GM12878 (cell line): ENCODE measurements around the gene TRPM8. TPM values are rescaled to one million over a fixed set of nuclear protein-coding genes. Genes with fewer than 3 reads are reported as not detected.

Experiments
- ATAC-seq: fragments of 200-7000 bp; cut with Tn5 transposase; 3 replicates; pipeline ENCODE4 v1.9.1; 2020; ENCODE audit warnings: mild to moderate bottlenecking, moderate library complexity
- BruUV-seq: library from RNA; stranded (reverse); fragments of 400-500 nt; replicated peaks from 2 replicates; lab custom pipeline; 2021; lab: Mats Ljungman, UMichigan
- CTCF ChIA-PET: fragments of 300-600 bp; sonication (Branson Sonifier 250); formaldehyde crosslinking; extraction: SDS; loops from one replicate; lab custom pipeline; 2021; ENCODE audit warnings: inconsistent platforms; lab: Yijun Ruan, JAX
- POLR2A ChIA-PET: fragments of 350-600 bp; formaldehyde crosslinking; extraction: SDS; loops from one replicate; lab custom pipeline; 2021; ENCODE audit warnings: inconsistent platforms; lab: Charles Lee
- RAD21 ChIA-PET: fragments of 300-600 bp; sonication (Branson Sonifier 250); formaldehyde crosslinking; loops from one replicate; lab custom pipeline; 2023; ENCODE audit warnings: antibody characterized with exemption; ENCODE audit not compliant: unreplicated experiment; lab: Charles Lee
- SMC1A ChIA-PET: fragments of 300-600 bp; sonication (Branson Sonifier 250); formaldehyde crosslinking; loops from one replicate; lab custom pipeline; 2023; ENCODE audit not compliant: unreplicated experiment, uncharacterized antibody; lab: Charles Lee
- DNase-seq: peaks from one replicate; pipeline ENCODE4 v3.0.0-alpha.2; 2011; ENCODE audit warnings: low read depth, low spot score
- FAIRE-seq: peaks from 3 replicates; lab custom pipeline; 2011; peaks lifted over from hg19 to GRCh38; lab: Jason Lieb, UNC
- H2AFZ ChIP-seq: 2 replicates; pipeline ENCODE4 v1.6.0; 2011; ENCODE audit warnings: low read depth, low read length, control low read depth; ENCODE audit not compliant: control insufficient read depth
- H3K27ac ChIP-seq: 2 replicates; pipeline ENCODE4 v1.5.1; 2011; ENCODE audit warnings: control low read depth; ENCODE audit not compliant: control insufficient read depth, insufficient read depth
- H3K27me3 ChIP-seq, 2 experiments: replicated peaks in 1 of 2; 2 replicates each; pipeline versions ENCODE4 v1.6.0 to v1.6.1; 2011; ENCODE audit warnings: low read length in 1 of 2; ENCODE audit not compliant: control insufficient read depth in 2 of 2, insufficient read depth in 2 of 2
- H3K36me3 ChIP-seq, 2 experiments: 2 replicates each; pipeline ENCODE4 v1.5.1; 2011; ENCODE audit warnings: low read length in 1 of 2; ENCODE audit not compliant: control insufficient read depth in 2 of 2, insufficient read depth in 2 of 2
- H3K4me1 ChIP-seq: 2 replicates; pipeline ENCODE4 v1.6.1; 2011; ENCODE audit warnings: mild to moderate bottlenecking, low read length, moderate library complexity, mixed read lengths; ENCODE audit not compliant: control insufficient read depth, insufficient read depth
- H3K4me2 ChIP-seq: 2 replicates; pipeline ENCODE4 v1.6.0; 2011; ENCODE audit warnings: control low read depth; ENCODE audit not compliant: control insufficient read depth, insufficient read depth
- H3K4me3 ChIP-seq: fragments of 200-600 bp; sonication (generic); 2 replicates; pipeline ENCODE4 v1.5.1; 2016
- H3K79me2 ChIP-seq: 2 replicates; pipeline ENCODE4 v1.6.0; 2011; ENCODE audit warnings: low read length; ENCODE audit not compliant: control insufficient read depth, insufficient read depth
- H3K9ac ChIP-seq: 2 replicates; pipeline ENCODE4 v1.8.0; 2011; ENCODE audit warnings: low read length, control low read depth, mixed read lengths; ENCODE audit not compliant: control insufficient read depth, insufficient read depth
- H3K9me3 ChIP-seq: replicated peaks from 3 replicates; pipeline ENCODE4 v1.5.1; 2011; ENCODE audit warnings: mild to moderate bottlenecking, low read length; ENCODE audit not compliant: control insufficient read depth, insufficient read depth
- H4K20me1 ChIP-seq: 2 replicates; pipeline ENCODE4 v1.6.0; 2011; ENCODE audit not compliant: control insufficient read depth, insufficient read depth
- BRCA1 ChIP-seq: IDR thresholded peaks from 2 replicates; pipeline ENCODE4 v1.6.1; 2011; ENCODE audit warnings: low read depth, low read length, improper control_type of control experiment
- MEF2A ChIP-seq: IDR thresholded peaks from 2 replicates; pipeline ENCODE4 v1.6.1; 2011; ENCODE audit warnings: low read depth, mild to moderate bottlenecking, low read length, moderate library complexity; ENCODE audit not compliant: insufficient read depth
- PAX8 ChIP-seq: fragments of 450-650 bp; IDR thresholded peaks from 2 replicates; pipeline ENCODE4 v1.6.1; 2017; ENCODE audit warnings: mild to moderate bottlenecking, moderate library complexity
- RAD21 ChIP-seq: IDR thresholded peaks from 2 replicates; pipeline ENCODE4 v1.6.1; 2011; ENCODE audit warnings: mild to moderate bottlenecking, low read depth, low read length, moderate library complexity; ENCODE audit not compliant: insufficient read depth
- SMC3 ChIP-seq: IDR thresholded peaks from 2 replicates; pipeline ENCODE4 v1.6.1; 2011; ENCODE audit warnings: low read length, improper control_type of control experiment, borderline replicate concordance
- SUPT20H ChIP-seq: IDR thresholded peaks from 2 replicates; pipeline ENCODE4 v1.6.1; 2011; ENCODE audit warnings: low read depth, mild to moderate bottlenecking, low read length, moderate library complexity, borderline replicate concordance; ENCODE audit not compliant: control insufficient read depth
- WGBS: methylation state at CpG from one replicate; pipeline ENCODE4 v1.1.6; 2016; ENCODE audit warnings: low lambda C conversion rate; ENCODE audit not compliant: insufficient replicate concordance, insufficient coverage; ENCODE audit errors: missing lambda C conversion rate; 5-methylcytosine and 5-hydroxymethylcytosine counted together
- in situ Hi-C: fragments of 300-500 bp; cut with MboI; formaldehyde crosslinking; loops from 9 replicates; pipeline ENCODE4 v1.14.3; 2018; ENCODE audit warnings: mixed read lengths
- intact Hi-C: fragments of 100-400 bp; cut with micrococcal nuclease; formaldehyde crosslinking; loops from one replicate; pipeline ENCODE4 v1.14.2; 2022; ENCODE audit not compliant: unreplicated experiment
- polyA plus RNA-seq, 11 experiments: library from polyadenylated mRNA; depleted of rRNA in 4 of 11; unstranded in 6 of 11; stranded (reverse) in 5 of 11; fragments of >200 nt; fragmentation: Nextera tagmentation in 4 of 11; fragmentation: Illumina TruSeq in 1 of 11; extraction: Ambion mirVana in 4 of 11; extraction: Trizol in 1 of 11; gene quantifications; 1 replicate in 1 of 11; 2 replicates in 10 of 11; pipeline versions ENCODE4 v1.2.1 to v1.2.3, GENCODE V29; 2011 to 2016; ENCODE audit warnings: inconsistent platforms in 2 of 11, missing spikeins in 2 of 11, low read depth in 1 of 11
- total RNA-seq, 4 experiments: library from RNA; depleted of rRNA in 3 of 4; stranded (reverse); fragments of >200 nt in 3 of 4; fragmentation: Illumina TruSeq in 1 of 4; extraction: Trizol in 1 of 4; gene quantifications; 2 replicates each; pipeline versions ENCODE4 v1.2.1 to v1.2.3, GENCODE V29; 2013 to 2021
- TF ChIP-seq, protein P1 (sequence below): fragments of 450-650 bp; IDR thresholded peaks from 2 replicates; pipeline ENCODE4 v1.6.1; 2017; ENCODE audit warnings: borderline replicate concordance
- TF ChIP-seq, protein P2 (sequence below): fragments of 450-650 bp; IDR thresholded peaks from 2 replicates; pipeline ENCODE4 v1.6.1; 2017; ENCODE audit warnings: mild to moderate bottlenecking, low read depth, inconsistent platforms; ENCODE audit not compliant: poor library complexity, severe bottlenecking
- TF ChIP-seq, protein P3 (sequence below): fragments of 450-650 bp; IDR thresholded peaks from 2 replicates; pipeline ENCODE4 v1.6.1; 2014; ENCODE audit warnings: mild to moderate bottlenecking
- TF ChIP-seq, protein P4 (sequence below), 3 experiments: IDR thresholded peaks in 2 of 3; conservative IDR thresholded peaks in 1 of 3; 2 replicates each; pipeline ENCODE4 v1.5.1; 2011; ENCODE audit warnings: low read depth in 3 of 3, low read length in 3 of 3, mild to moderate bottlenecking in 3 of 3, control low read depth in 2 of 3, moderate library complexity in 2 of 3, inconsistent platforms in 1 of 3, mixed read lengths in 1 of 3; ENCODE audit not compliant: control insufficient read depth in 2 of 3, insufficient read depth in 1 of 3; ENCODE audit errors: extremely low read depth in 1 of 3

TRPM8 gene
- total and polyA plus RNA-seq, 10 of the 15 experiments (the other 5 are each of a cell fraction or from before 2014, with no cell fraction given): 3.9 TPM; not detected in 9

DNA sequence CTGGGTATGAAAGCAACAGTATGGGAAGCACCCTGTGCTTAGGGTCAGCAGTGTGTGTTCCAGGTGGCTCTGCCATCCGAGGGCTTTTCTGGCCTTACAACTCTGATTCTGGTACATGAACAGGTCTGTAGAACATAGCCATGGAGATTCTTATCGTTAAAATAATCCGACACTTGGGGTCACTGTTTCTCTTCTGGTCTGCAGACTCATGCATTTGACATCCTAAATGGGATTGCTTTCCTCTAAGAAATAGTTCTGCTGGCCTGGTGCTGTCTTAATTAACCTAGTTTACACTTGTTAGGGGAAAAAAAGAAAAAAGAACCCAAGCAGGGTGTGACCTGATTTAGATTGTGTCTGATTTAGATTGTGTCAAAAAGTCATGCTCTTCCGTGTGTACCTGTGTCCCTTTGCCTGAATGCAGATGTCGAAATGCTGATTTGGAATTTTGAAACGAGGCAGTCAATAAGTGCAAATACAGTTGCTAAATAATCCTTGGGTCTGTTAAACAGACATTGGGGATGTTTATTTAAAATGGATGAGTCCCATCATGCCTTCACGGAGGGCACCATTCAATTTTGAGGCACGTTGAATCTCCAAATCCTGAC, 59.6 kb downstream of the TRPM8 start:
- Histone ChIP-seq H3K9ac (no peak overlapping the region), H3K27me3 (no peaks in the 10 kb centered on the region; a peak in 1 of 4 replicates), H3K4me1 (no peaks in the 10 kb centered on the region), H3K4me2 (no peak overlapping the region), H3K79me2 (no peaks in the 10 kb centered on the region), H3K4me3 (no peak overlapping the region), H3K36me3 (no peaks in the 10 kb centered on the region), H2AFZ (no peak overlapping the region), H3K9me3 (no peaks in the 10 kb centered on the region), H4K20me1 (peaks cover 4% of the 10 kb centered on the region; the same call in 1 of the 2 replicates), H3K27ac (no peak overlapping the region)
- intact Hi-C loops: loop anchor here (1.0 kb wide), 3 partner anchors 159 to 569 kb away; no protein-coding TSS in a partner anchor
- ChIA-PET SMC1A (no interaction called here), RAD21 (interaction anchor here (0.8 kb wide), 1 partner anchor 524 kb away, joined by 3 read pairs; no protein-coding TSS in a partner anchor), CTCF (no interaction called here), POLR2A (no interaction called here)
- WGBS: 43% methylated on average over 8 of the region's 8 CpGs
- TF ChIP-seq, protein P1, sequence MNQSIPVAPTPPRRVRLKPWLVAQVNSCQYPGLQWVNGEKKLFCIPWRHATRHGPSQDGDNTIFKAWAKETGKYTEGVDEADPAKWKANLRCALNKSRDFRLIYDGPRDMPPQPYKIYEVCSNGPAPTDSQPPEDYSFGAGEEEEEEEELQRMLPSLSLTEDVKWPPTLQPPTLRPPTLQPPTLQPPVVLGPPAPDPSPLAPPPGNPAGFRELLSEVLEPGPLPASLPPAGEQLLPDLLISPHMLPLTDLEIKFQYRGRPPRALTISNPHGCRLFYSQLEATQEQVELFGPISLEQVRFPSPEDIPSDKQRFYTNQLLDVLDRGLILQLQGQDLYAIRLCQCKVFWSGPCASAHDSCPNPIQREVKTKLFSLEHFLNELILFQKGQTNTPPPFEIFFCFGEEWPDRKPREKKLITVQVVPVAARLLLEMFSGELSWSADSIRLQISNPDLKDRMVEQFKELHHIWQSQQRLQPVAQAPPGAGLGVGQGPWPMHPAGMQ: no peak
- TF ChIP-seq, protein P2, sequence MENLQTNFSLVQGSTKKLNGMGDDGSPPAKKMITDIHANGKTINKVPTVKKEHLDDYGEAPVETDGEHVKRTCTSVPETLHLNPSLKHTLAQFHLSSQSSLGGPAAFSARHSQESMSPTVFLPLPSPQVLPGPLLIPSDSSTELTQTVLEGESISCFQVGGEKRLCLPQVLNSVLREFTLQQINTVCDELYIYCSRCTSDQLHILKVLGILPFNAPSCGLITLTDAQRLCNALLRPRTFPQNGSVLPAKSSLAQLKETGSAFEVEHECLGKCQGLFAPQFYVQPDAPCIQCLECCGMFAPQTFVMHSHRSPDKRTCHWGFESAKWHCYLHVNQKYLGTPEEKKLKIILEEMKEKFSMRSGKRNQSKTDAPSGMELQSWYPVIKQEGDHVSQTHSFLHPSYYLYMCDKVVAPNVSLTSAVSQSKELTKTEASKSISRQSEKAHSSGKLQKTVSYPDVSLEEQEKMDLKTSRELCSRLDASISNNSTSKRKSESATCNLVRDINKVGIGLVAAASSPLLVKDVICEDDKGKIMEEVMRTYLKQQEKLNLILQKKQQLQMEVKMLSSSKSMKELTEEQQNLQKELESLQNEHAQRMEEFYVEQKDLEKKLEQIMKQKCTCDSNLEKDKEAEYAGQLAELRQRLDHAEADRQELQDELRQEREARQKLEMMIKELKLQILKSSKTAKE: no peak
- TF ChIP-seq SMC3 (peak; percentile 48; the same call in 1 of the 2 replicates), PAX8 (no peak), RAD21 (peak; percentile 58), BRCA1 (no peak), MEF2A (no peak), SUPT20H (no peak)
- TF ChIP-seq, protein P3, sequence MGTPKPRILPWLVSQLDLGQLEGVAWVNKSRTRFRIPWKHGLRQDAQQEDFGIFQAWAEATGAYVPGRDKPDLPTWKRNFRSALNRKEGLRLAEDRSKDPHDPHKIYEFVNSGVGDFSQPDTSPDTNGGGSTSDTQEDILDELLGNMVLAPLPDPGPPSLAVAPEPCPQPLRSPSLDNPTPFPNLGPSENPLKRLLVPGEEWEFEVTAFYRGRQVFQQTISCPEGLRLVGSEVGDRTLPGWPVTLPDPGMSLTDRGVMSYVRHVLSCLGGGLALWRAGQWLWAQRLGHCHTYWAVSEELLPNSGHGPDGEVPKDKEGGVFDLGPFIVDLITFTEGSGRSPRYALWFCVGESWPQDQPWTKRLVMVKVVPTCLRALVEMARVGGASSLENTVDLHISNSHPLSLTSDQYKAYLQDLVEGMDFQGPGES: no peak
- TF ChIP-seq, protein P4, sequence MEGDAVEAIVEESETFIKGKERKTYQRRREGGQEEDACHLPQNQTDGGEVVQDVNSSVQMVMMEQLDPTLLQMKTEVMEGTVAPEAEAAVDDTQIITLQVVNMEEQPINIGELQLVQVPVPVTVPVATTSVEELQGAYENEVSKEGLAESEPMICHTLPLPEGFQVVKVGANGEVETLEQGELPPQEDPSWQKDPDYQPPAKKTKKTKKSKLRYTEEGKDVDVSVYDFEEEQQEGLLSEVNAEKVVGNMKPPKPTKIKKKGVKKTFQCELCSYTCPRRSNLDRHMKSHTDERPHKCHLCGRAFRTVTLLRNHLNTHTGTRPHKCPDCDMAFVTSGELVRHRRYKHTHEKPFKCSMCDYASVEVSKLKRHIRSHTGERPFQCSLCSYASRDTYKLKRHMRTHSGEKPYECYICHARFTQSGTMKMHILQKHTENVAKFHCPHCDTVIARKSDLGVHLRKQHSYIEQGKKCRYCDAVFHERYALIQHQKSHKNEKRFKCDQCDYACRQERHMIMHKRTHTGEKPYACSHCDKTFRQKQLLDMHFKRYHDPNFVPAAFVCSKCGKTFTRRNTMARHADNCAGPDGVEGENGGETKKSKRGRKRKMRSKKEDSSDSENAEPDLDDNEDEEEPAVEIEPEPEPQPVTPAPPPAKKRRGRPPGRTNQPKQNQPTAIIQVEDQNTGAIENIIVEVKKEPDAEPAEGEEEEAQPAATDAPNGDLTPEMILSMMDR (IDR thresholded peaks at IDR 0.05 in 2 of 3, conservative IDR thresholded peaks at IDR 0.05 in 1 of 3; ENCODE audit: control insufficient read depth in 2 of 3, extremely low read depth in 1 of 3, insufficient read depth in 1 of 3, low read depth in 3 of 3, low read length in 3 of 3): peak; percentile 37 to 58 (median 37); a peak in 5 of 6 replicates
- ATAC-seq (peak; percentile 79), DNase-seq (peak; percentile 9), FAIRE-seq (no peak)
- in situ Hi-C loops: loop anchor here (25.0 kb wide), 1 partner anchor 561 kb away; no protein-coding TSS in a partner anchor
- BruUV-seq: no TSS peak
